SK-N-SH (cell line): ENCODE measurements around the gene MAPKBP1. TPM values are rescaled to one million over a fixed set of nuclear protein-coding genes. Genes with fewer than 3 reads are reported as not detected.

ENCODE experiments used
- CTCF ChIA-PET: fragments of 300-600, 350-600 bp; formaldehyde crosslinking; extraction: SDS; loops from one replicate; lab custom pipeline; 2021; lab: Yijun Ruan, JAX
- POLR2A ChIA-PET: fragments of 350-600 bp; sonication (Branson Sonifier 250); formaldehyde crosslinking; extraction: SDS; loops from one replicate; lab custom pipeline; 2020; ENCODE audit warnings: antibody characterized with exemption, inconsistent platforms; lab: Yijun Ruan, JAX
- DNase-seq: peaks from one replicate; pipeline ENCODE4 v3.0.0; 2012
- H2AFZ ChIP-seq: fragments of 200-600 bp; sonication (generic); 2 replicates; pipeline ENCODE4 v1.8.1; 2016; ENCODE audit warnings: antibody characterized with exemption, mild to moderate bottlenecking, low read depth
- H3F3A ChIP-seq: fragments of 200-600 bp; sonication (generic); replicated peaks from 2 replicates; pipeline ENCODE3; 2016; ENCODE audit warnings: antibody characterized with exemption, mild to moderate bottlenecking; ENCODE audit not compliant: insufficient read depth
- H3K27ac ChIP-seq, 2 experiments: fragments of 200-500 bp in 1 of 2; fragments of 200-600 bp in 1 of 2; sonication (Bioruptor generic) in 1 of 2; sonication (generic), shearing (Covaris generic) in 1 of 2; 2 replicates each; pipeline versions ENCODE4 v1.5.1 to v1.6.1; 2014 to 2016; ENCODE audit warnings: low read depth in 2 of 2, inconsistent platforms in 1 of 2, low read length in 1 of 2, mild to moderate bottlenecking in 1 of 2, mixed read lengths in 1 of 2
- H3K27me3 ChIP-seq: fragments of 200-600 bp; sonication (generic), shearing (Covaris generic); 2 replicates; pipeline ENCODE4 v1.6.1; 2016; ENCODE audit warnings: mixed run types; ENCODE audit not compliant: insufficient read depth
- H3K36me3 ChIP-seq, 2 experiments: fragments of 200-500 bp in 1 of 2; fragments of 200-600 bp in 1 of 2; sonication (Bioruptor generic) in 1 of 2; sonication (generic) in 1 of 2; replicated peaks in 1 of 2; 2 replicates each; pipeline versions ENCODE3 to v1.5.1; 2014 to 2016; ENCODE audit warnings: low read length in 1 of 2, mild to moderate bottlenecking in 1 of 2; ENCODE audit not compliant: insufficient read depth in 2 of 2, control insufficient read depth in 1 of 2
- H3K4me1 ChIP-seq, 2 experiments: fragments of 200-500 bp in 1 of 2; fragments of 200-600 bp in 1 of 2; sonication (Bioruptor generic) in 1 of 2; sonication (generic), shearing (Covaris generic) in 1 of 2; 2 replicates each; pipeline versions ENCODE4 v1.5.1 to v1.6.1; 2014 to 2016; ENCODE audit warnings: low read depth in 1 of 2, low read length in 1 of 2, mixed run types in 1 of 2; ENCODE audit not compliant: insufficient read depth in 2 of 2, control insufficient read depth in 1 of 2
- H3K4me2 ChIP-seq: fragments of 200-600 bp; sonication (generic), shearing (Covaris generic); 2 replicates; pipeline ENCODE4 v1.6.1; 2017; ENCODE audit warnings: mixed run types
- H3K4me3 ChIP-seq, 2 experiments: fragments of 200-500 bp in 1 of 2; fragments of 200-600 bp in 1 of 2; sonication (Bioruptor generic) in 1 of 2; sonication (generic), shearing (Covaris generic) in 1 of 2; 2 replicates each; pipeline versions ENCODE4 v1.5.1 to v1.8.1; 2014 to 2016; ENCODE audit warnings: low read depth in 2 of 2, inconsistent platforms in 1 of 2, low read length in 1 of 2, mild to moderate bottlenecking in 1 of 2, mixed read lengths in 1 of 2, moderate library complexity in 1 of 2
- H3K79me2 ChIP-seq: fragments of 200-600 bp; sonication (generic); 2 replicates; pipeline ENCODE4 v1.8.1; 2017; ENCODE audit warnings: mild to moderate bottlenecking; ENCODE audit not compliant: insufficient read depth
- H3K9ac ChIP-seq: fragments of 200-600 bp; sonication (generic); 2 replicates; pipeline ENCODE4 v1.6.1; 2017; ENCODE audit warnings: mixed run types
- H3K9me2 ChIP-seq: fragments of 200-600 bp; sonication (generic); 2 replicates; pipeline ENCODE4 v1.6.1; 2017; ENCODE audit warnings: mixed run types
- H3K9me3 ChIP-seq: fragments of 200-600 bp; sonication (generic); 2 replicates; pipeline ENCODE4 v1.6.1; 2017; ENCODE audit warnings: mixed run types, mild to moderate bottlenecking, moderate library complexity
- H4K20me1 ChIP-seq: fragments of 200-600 bp; sonication (generic); 2 replicates; pipeline ENCODE4 v1.6.1; 2017; ENCODE audit warnings: mild to moderate bottlenecking, mixed run types; ENCODE audit not compliant: insufficient read depth
- CHD2 ChIP-seq: fragments of 150-350 bp; IDR thresholded peaks from 2 replicates; pipeline ENCODE4 v1.6.1; 2018; ENCODE audit warnings: low read length; ENCODE audit not compliant: partially characterized antibody
- ELF1 ChIP-seq: IDR thresholded peaks from 2 replicates; pipeline ENCODE4 v1.4.0; 2012
- EP300 ChIP-seq, 2 experiments: IDR thresholded peaks; 2 replicates each; pipeline versions ENCODE4 v1.4.0 to v1.6.1; 2012; ENCODE audit warnings: borderline replicate concordance in 1 of 2, low read depth in 1 of 2, low read length in 1 of 2
- EZH2phosphoT487 ChIP-seq: fragments of 200-600 bp; sonication (generic); IDR thresholded peaks from 2 replicates; pipeline ENCODE4 v1.6.1; 2017; ENCODE audit warnings: low read depth, mixed run types, mild to moderate bottlenecking, antibody characterized with exemption, moderate library complexity, borderline replicate concordance
- FOXJ3 ChIP-seq: sonication (generic); formaldehyde crosslinking; IDR thresholded peaks from 2 replicates; pipeline ENCODE4 v1.5.1; 2020; ENCODE audit warnings: mild to moderate bottlenecking, missing genetic modification reagents
- FOXM1 ChIP-seq: IDR thresholded peaks from 2 replicates; pipeline ENCODE4 v1.4.0; 2012; ENCODE audit warnings: low read depth, mild to moderate bottlenecking
- GATA2 ChIP-seq: sonication (generic); formaldehyde crosslinking; IDR thresholded peaks from 2 replicates; pipeline ENCODE4 v1.5.0; 2020; ENCODE audit warnings: mild to moderate bottlenecking, missing genetic modification reagents
- IRF3 ChIP-seq: fragments of 150-350 bp; IDR thresholded peaks from 2 replicates; pipeline ENCODE4 v1.6.1; 2016; ENCODE audit warnings: mild to moderate bottlenecking, low read depth, low read length
- MEF2A ChIP-seq: IDR thresholded peaks from 2 replicates; pipeline ENCODE4 v1.4.0; 2012; ENCODE audit warnings: low read depth, borderline replicate concordance
- NRF1 ChIP-seq: IDR thresholded peaks from 2 replicates; pipeline ENCODE4 v1.6.1; 2012; ENCODE audit warnings: low read depth, mild to moderate bottlenecking, low read length
- PBX3 ChIP-seq: IDR thresholded peaks from 2 replicates; pipeline ENCODE4; 2012
- RFX5 ChIP-seq: IDR thresholded peaks from 2 replicates; pipeline ENCODE4 v1.6.1; 2012; ENCODE audit warnings: mild to moderate bottlenecking, improper control_type of control experiment, low read length
- RXRA ChIP-seq: IDR thresholded peaks from 2 replicates; pipeline ENCODE4 v1.4.0; 2012; ENCODE audit warnings: low read depth, mild to moderate bottlenecking, borderline replicate concordance
- SMC3 ChIP-seq: IDR thresholded peaks from 2 replicates; pipeline ENCODE4 v1.6.1; 2012; ENCODE audit warnings: low read depth, low read length, improper control_type of control experiment
- TAF1 ChIP-seq: IDR thresholded peaks from 2 replicates; pipeline ENCODE4 v1.6.1; 2012; ENCODE audit warnings: low read depth, mild to moderate bottlenecking, low read length, moderate library complexity, borderline replicate concordance
- TCF12 ChIP-seq: IDR thresholded peaks from 2 replicates; pipeline ENCODE4 v1.4.0; 2012
- TEAD4 ChIP-seq: IDR thresholded peaks from 2 replicates; pipeline ENCODE4 v1.4.0; 2012; ENCODE audit warnings: mild to moderate bottlenecking, borderline replicate concordance; ENCODE audit not compliant: insufficient read depth
- USF2 ChIP-seq: fragments of 150-350 bp; IDR thresholded peaks from 2 replicates; pipeline ENCODE4 v1.6.1; 2017; ENCODE audit warnings: antibody characterized with exemption, low read length, low read depth, borderline replicate concordance
- YY1 ChIP-seq: IDR thresholded peaks from 2 replicates; pipeline ENCODE4 v1.4.0; 2012; ENCODE audit warnings: low read depth, mild to moderate bottlenecking
- WGBS: methylation state at CpG from one replicate; pipeline ENCODE4 v1.1.6; 2017; ENCODE audit warnings: low lambda C conversion rate; 5-methylcytosine and 5-hydroxymethylcytosine counted together
- polyA plus RNA-seq, 3 experiments: library from polyadenylated mRNA; depleted of rRNA; stranded (reverse); fragments of >200 nt; gene quantifications; 2 replicates each; pipeline ENCODE4 v1.2.3, GENCODE V29; 2012

The MAPKBP1 gene
- polyA plus RNA-seq, 1 of the 3 experiments (the other 2 are of a cell fraction) = 5.2 TPM

GRCh38 chr15:41847206-41847605, 72.9 kb downstream of the MAPKBP1 start:
- peaks cover 0 to 12% of the 10 kb centered on the region in 2 experiments; a peak in 1 of 4 replicates for H3K4me1 ChIP-seq
- no peaks in the 10 kb centered on the region for H3K79me2 ChIP-seq
- no peaks in the 10 kb centered on the region for H3K27me3 ChIP-seq
- H3K4me3 ChIP-seq = no peak overlapping the region
- WGBS = 86% methylated on average over 4 of the region's 14 CpGs
- TF ChIP-seq GATA2 (CRISPR knock-in tag) = no peak
- no peak for TF ChIP-seq TEAD4
- no peak for TF ChIP-seq TAF1
- no peak for TF ChIP-seq RXRA
- TF ChIP-seq SMC3 = no peak
- TF ChIP-seq USF2 = no peak
- no peak for TF ChIP-seq RFX5
- TF ChIP-seq IRF3 = no peak
- no peak for TF ChIP-seq PBX3
- TF ChIP-seq EP300 (IDR thresholded peaks at IDR 0.05; ENCODE audit: borderline replicate concordance in 1 of 2, low read depth in 1 of 2, low read length in 1 of 2) = no peak
- no peak for TF ChIP-seq FOXM1
- no peak for TF ChIP-seq MEF2A
- no peak for TF ChIP-seq FOXJ3 (CRISPR knock-in tag)
- no peak for TF ChIP-seq CHD2
- no peak for TF ChIP-seq YY1
- TF ChIP-seq EZH2phosphoT487 = no peak
- TF ChIP-seq TCF12 = no peak
- no peak for TF ChIP-seq ELF1
- TF ChIP-seq NRF1 = no peak
- H3F3A ChIP-seq = no peaks in the 10 kb centered on the region
- no peaks in the 10 kb centered on the region for H3K9me3 ChIP-seq
- DNase-seq = no peak
- H3K9me2 ChIP-seq = no peaks in the 10 kb centered on the region
- H3K9ac ChIP-seq = no peak overlapping the region
- no peaks in the 10 kb centered on the region for H4K20me1 ChIP-seq
- no peak overlapping the region for H3K4me2 ChIP-seq
- H3K36me3 ChIP-seq = peaks cover 0 to 12% of the 10 kb centered on the region in 2 experiments
- ChIA-PET CTCF (interaction anchor here (1.2 to 1.3 kb wide), 2 partner anchors 13 to 35 kb away, joined by 3 read pairs; no protein-coding TSS in a partner anchor), POLR2A (no interaction called here)
- no peak overlapping the region for H3K27ac ChIP-seq
- H2AFZ ChIP-seq = no peak overlapping the region
